HG02798 (cell line): Measurements from ENCODE around the gene ARMCX2.
"Not testable (repeated sequence)": the region's sequence is repeated elsewhere in the genome, so short reads cannot be mapped to it uniquely, and the experiment has no call there.

ENCODE experiments used
- ATAC-seq: cut with Tn5 transposase; IDR thresholded peaks from one replicate; pipeline ENCODE4 v1.9.1; 2021; ENCODE audit warnings: mild to moderate bottlenecking; ENCODE audit not compliant: unreplicated experiment, poor library complexity

ARMCX2 gene

GRCh38 chrX:101659601-101660063 is at the start of gene ARMCX2:
ARMCX2 (minus strand) TSS chrX:101659850; CDS start chrX:101657588, 2,262 bp downstream.
- peak; percentile 78 for ATAC-seq

- ATAC-seq, result no peak
Measured at GRCh38 chrX:101709384-101709783, 49.7 kb upstream of the ARMCX2 start.

GRCh38 chrX:101708163-101708562 is 48.5 kb upstream of the ARMCX2 start:
- no peak for ATAC-seq

GRCh38 chrX:101693476-101693875 is 33.8 kb upstream of the ARMCX2 start:
- ATAC-seq, result peak; percentile 85

- ATAC-seq, result no peak
Measured at GRCh38 chrX:101691835-101692234, 32.2 kb upstream of the ARMCX2 start.

- no peak for ATAC-seq
Measured at GRCh38 chrX:101686574-101686973, 26.9 kb upstream of the ARMCX2 start.

GRCh38 chrX:101685923-101686322 is 26.3 kb upstream of the ARMCX2 start:
- no peak for ATAC-seq

- ATAC-seq, result no peak
Measured at GRCh38 chrX:101682723-101683122, 23.1 kb upstream of the ARMCX2 start.

- peak; percentile 64 for ATAC-seq
Measured at GRCh38 chrX:101677028-101677427, 17.4 kb upstream of the ARMCX2 start.

GRCh38 chrX:101676571-101676970 is 16.9 kb upstream of the ARMCX2 start:
- peak; percentile 50 for ATAC-seq

GRCh38 chrX:101668143-101668542 is 8.5 kb upstream of the ARMCX2 start:
- ATAC-seq, result no peak

- peak; percentile 82 for ATAC-seq
Measured at GRCh38 chrX:101658661-101659491, 774 bp downstream of the ARMCX2 start.

- ATAC-seq, result no peak
Measured at GRCh38 chrX:101657495-101657894, 2.2 kb downstream of the ARMCX2 start.

GRCh38 chrX:101656817-101657216 is 2.8 kb downstream of the ARMCX2 start:
- ATAC-seq, result no peak

- no peak for ATAC-seq
Measured at GRCh38 chrX:101655534-101655933, 4.1 kb downstream of the ARMCX2 start.

- not testable (repeated sequence) for ATAC-seq
Measured at GRCh38 chrX:101647716-101648115, 11.9 kb downstream of the ARMCX2 start.

GRCh38 chrX:101642093-101642492 is 17.6 kb downstream of the ARMCX2 start:
- no peak for ATAC-seq

- ATAC-seq, result no peak
Measured at GRCh38 chrX:101639583-101639982, 20.1 kb downstream of the ARMCX2 start.

GRCh38 chrX:101619364-101619763 is 40.3 kb downstream of the ARMCX2 start:
- ATAC-seq, result no peak

GRCh38 chrX:101617211-101618191 is 42.1 kb downstream of the ARMCX2 start, which contains the start of gene ARMCX6:
ARMCX6 (minus strand) TSS chrX:101618000; CDS start chrX:101616620, 1,380 bp downstream.
- ATAC-seq, result peak; percentile 97

- no peak for ATAC-seq
Measured at GRCh38 chrX:101605728-101606127, 53.9 kb downstream of the ARMCX2 start.
